Right lobe of liver (tissue), 6 donors: Measurements from ENCODE around the gene GNB5. TPM values are rescaled to one million over a fixed set of nuclear protein-coding genes. Genes with fewer than 3 reads are reported as not detected.

Experiments
- ATAC-seq, 4 donors: fragments of 200-7000 bp; cut with Tn5 transposase; one replicate each; pipeline ENCODE4 v1.9.1; 2020; ENCODE audit warnings: mild to moderate bottlenecking in 4 of 4, moderate library complexity in 4 of 4
- DNase-seq, 3 donors: peaks; one replicate each; pipeline ENCODE4 v3.0.0-alpha.2; 2020
- H3K27ac ChIP-seq, 3 donors: fragments of 200-600 bp; one replicate each; pipeline ENCODE4 v1.8.0; 2022
- H3K27me3 ChIP-seq, 2 donors: fragments of 200-600 bp; one replicate each; pipeline ENCODE4 v1.8.0; 2022
- H3K36me3 ChIP-seq, 4 donors: fragments of 200-600 bp; sonication (generic) in 1 of 4; one replicate each; pipeline versions ENCODE4 v1.5.1 to v1.8.0; 2017 to 2022; ENCODE audit warnings: control low read depth in 1 of 4
- H3K4me1 ChIP-seq, 4 donors: fragments of 200-600 bp; sonication (generic) in 1 of 4; one replicate each; pipeline versions ENCODE4 v1.5.1 to v1.8.0; 2017 to 2022; ENCODE audit warnings: control low read depth in 1 of 4
- H3K4me3 ChIP-seq, 3 donors: fragments of 200-600 bp; one replicate each; pipeline ENCODE4 v1.8.0; 2022
- H3K9me3 ChIP-seq, 4 donors: fragments of 200-600 bp; sonication (generic) in 1 of 4; one replicate each; pipeline versions ENCODE4 v1.5.1 to v1.8.0; 2017 to 2022; ENCODE audit warnings: control low read depth in 1 of 4
- CTCF ChIP-seq, 4 donors: fragments of 200-600 bp in 3 of 4; fragments of 450-650 bp in 1 of 4; IDR thresholded peaks; one replicate each; pipeline versions ENCODE4 v1.5.1 to v1.8.0; 2016 to 2022; ENCODE audit warnings: antibody characterized with exemption in 4 of 4, mild to moderate bottlenecking in 2 of 4
- POLR2A ChIP-seq: fragments of 450-650 bp; IDR thresholded peaks from one replicate; pipeline ENCODE4 v1.6.1; 2017; ENCODE audit warnings: antibody characterized with exemption, mild to moderate bottlenecking
- WGBS: methylation state at CpG from one replicate; pipeline ENCODE4 v1.1.6; 2018; ENCODE audit warnings: low coverage, low lambda C conversion rate; ENCODE audit not compliant: insufficient coverage; ENCODE audit errors: missing lambda C conversion rate; 5-methylcytosine and 5-hydroxymethylcytosine counted together
- intact Hi-C, 2 donors: fragments of 100-400 bp; cut with DNase I; formaldehyde crosslinking; loops; one replicate each; pipeline versions ENCODE4 v1.11.2 to v1.14.1; 2022
- total RNA-seq, 6 experiments: library from RNA; depleted of rRNA in 2 of 6; stranded (reverse); fragments of >200 nt in 2 of 6; fragmentation: NEBNext Ultra II Directional in 3 of 6; extraction: Animal tissue kit (Norgen Biotek cat#: 25700) in 3 of 6; gene quantifications; one replicate each; pipeline versions ENCODE4 v1.1.0 to v1.2.4, GENCODE V29; 2016 to 2023
- donor health status: DM: no; HTN: yes; CAD: no.
- donor health status: DM: no; HTN: no; CAD: no.
- donor health status: DM: no; HTN: no; CAD: no.
- donor health status: DM: no; HTN: yes; CAD: no.
- donor health status: DM: no; HTN: yes; CAD: no.

GNB5 gene
- total RNA-seq, 6 experiments from 2014 or later: 11.1 to 34.5 (median 16.5) TPM

GRCh38 chr15:52128568-52128967, 62.6 kb downstream of the GNB5 start:
- Histone ChIP-seq H3K9me3 (no peaks in the 10 kb centered on the region), H3K4me1 (peaks cover 0 to 5% (median 2%) of the 10 kb centered on the region in 4 donors), H3K27me3 (no peaks in the 10 kb centered on the region), H3K36me3 (no peaks in the 10 kb centered on the region), H3K27ac (no peak overlapping the region), H3K4me3 (no peak overlapping the region)
- no peak for DNase-seq
- 95% methylated on average over 3 of the region's 3 CpGs for WGBS
- intact Hi-C loops: no loop called here
- TF ChIP-seq POLR2A (no peak), CTCF (IDR thresholded peaks at IDR 0.05) (no peak)
- no peak for ATAC-seq

- Histone ChIP-seq H3K36me3 (no peaks in the 10 kb centered on the region), H3K9me3 (no peaks in the 10 kb centered on the region), H3K4me3 (no peak overlapping the region), H3K4me1 (peaks cover 0 to 5% (median 0%) of the 10 kb centered on the region in 4 donors), H3K27ac (no peak overlapping the region), H3K27me3 (no peaks in the 10 kb centered on the region)
- ATAC-seq (peak in 3 of 4 donors; percentile 14 to 69 (median 47)), DNase-seq (no peak)
- WGBS: 68% methylated on average over 7 of the region's 11 CpGs
- intact Hi-C loops: no loop called here
- no peak for TF ChIP-seq CTCF (IDR thresholded peaks at IDR 0.05)
- TF ChIP-seq POLR2A: no peak
These were observed 66.8 kb downstream of the GNB5 start for GRCh38 chr15:52124270-52124880.

- H3K27me3 ChIP-seq: no peaks in the 10 kb centered on the region
- 83% methylated on average over 2 of the region's 2 CpGs for WGBS
- no peak overlapping the region for H3K4me3 ChIP-seq
- TF ChIP-seq CTCF (IDR thresholded peaks at IDR 0.05) (no peak), POLR2A (no peak)
- H3K27ac ChIP-seq: no peak overlapping the region
- peaks cover 0 to 6% (median 3%) of the 10 kb centered on the region in 4 donors for H3K4me1 ChIP-seq
- no peak for DNase-seq
- H3K9me3 ChIP-seq: no peaks in the 10 kb centered on the region
- intact Hi-C loops: no loop called here
- H3K36me3 ChIP-seq: no peaks in the 10 kb centered on the region
- no peak for ATAC-seq
These were observed 69.3 kb downstream of the GNB5 start for GRCh38 chr15:52121896-52122295.

- DNase-seq: peak in 2 of 3 donors; percentile 61 to 70
- 23% methylated on average over 5 of the region's 5 CpGs for WGBS
- Histone ChIP-seq H3K27me3 (no peaks in the 10 kb centered on the region), H3K36me3 (no peaks in the 10 kb centered on the region), H3K9me3 (no peaks in the 10 kb centered on the region), H3K4me1 (peaks cover 0 to 6% (median 3%) of the 10 kb centered on the region in 4 donors), H3K4me3 (no peak overlapping the region), H3K27ac (peak overlapping the region in 1 of 3 donors; percentile 24)
- TF ChIP-seq POLR2A: no peak
- no peak for TF ChIP-seq CTCF (IDR thresholded peaks at IDR 0.05)
- intact Hi-C loops: no loop called here
- ATAC-seq: peak in 2 of 4 donors; percentile 6 to 23
These were observed 70.2 kb downstream of the GNB5 start for GRCh38 chr15:52121006-52121405.
